HG03558 (cell line): ENCODE results near the gene DNAJC5.
"Not testable (repeated sequence)": the region's sequence is repeated elsewhere in the genome, so short reads cannot be mapped to it uniquely, and the experiment has no call there.

ENCODE experiments used
- ATAC-seq: cut with Tn5 transposase; IDR thresholded peaks from one replicate; pipeline ENCODE4 v1.9.1; 2021; ENCODE audit warnings: moderate number of reproducible peaks; ENCODE audit not compliant: unreplicated experiment; ENCODE audit errors: extremely low read depth

The DNAJC5 gene

GRCh38 chr20:63974402-63975200 is 79.7 kb downstream of the DNAJC5 start:
- ATAC-seq, result no peak

DNA sequence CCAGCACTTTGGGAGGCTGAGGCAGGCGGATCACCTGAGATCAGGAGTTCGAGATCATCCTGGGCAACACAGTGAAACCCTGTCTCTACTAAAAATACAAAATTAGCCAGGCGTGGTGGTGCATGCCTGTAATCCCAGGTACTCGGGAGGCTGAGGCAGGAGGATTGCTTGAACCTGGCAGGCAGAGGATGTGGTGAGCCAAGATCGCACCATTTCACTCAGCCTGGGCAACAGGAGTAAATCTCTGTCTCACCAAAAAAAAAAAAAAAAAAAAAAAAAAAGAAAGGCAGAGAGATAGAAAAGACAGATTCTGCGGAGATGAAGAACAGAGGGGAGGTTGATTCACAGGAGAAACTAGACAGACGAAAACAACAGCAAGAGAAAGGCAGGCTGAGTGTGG is 81.6 kb downstream of the DNAJC5 start:
- ATAC-seq, result not testable (repeated sequence)

GRCh38 chr20:63976980-63977738 is 82.2 kb downstream of the DNAJC5 start:
- ATAC-seq, result no peak

- no peak for ATAC-seq
These were observed 82.9 kb downstream of the DNAJC5 start for GRCh38 chr20:63977739-63978276.

DNA sequence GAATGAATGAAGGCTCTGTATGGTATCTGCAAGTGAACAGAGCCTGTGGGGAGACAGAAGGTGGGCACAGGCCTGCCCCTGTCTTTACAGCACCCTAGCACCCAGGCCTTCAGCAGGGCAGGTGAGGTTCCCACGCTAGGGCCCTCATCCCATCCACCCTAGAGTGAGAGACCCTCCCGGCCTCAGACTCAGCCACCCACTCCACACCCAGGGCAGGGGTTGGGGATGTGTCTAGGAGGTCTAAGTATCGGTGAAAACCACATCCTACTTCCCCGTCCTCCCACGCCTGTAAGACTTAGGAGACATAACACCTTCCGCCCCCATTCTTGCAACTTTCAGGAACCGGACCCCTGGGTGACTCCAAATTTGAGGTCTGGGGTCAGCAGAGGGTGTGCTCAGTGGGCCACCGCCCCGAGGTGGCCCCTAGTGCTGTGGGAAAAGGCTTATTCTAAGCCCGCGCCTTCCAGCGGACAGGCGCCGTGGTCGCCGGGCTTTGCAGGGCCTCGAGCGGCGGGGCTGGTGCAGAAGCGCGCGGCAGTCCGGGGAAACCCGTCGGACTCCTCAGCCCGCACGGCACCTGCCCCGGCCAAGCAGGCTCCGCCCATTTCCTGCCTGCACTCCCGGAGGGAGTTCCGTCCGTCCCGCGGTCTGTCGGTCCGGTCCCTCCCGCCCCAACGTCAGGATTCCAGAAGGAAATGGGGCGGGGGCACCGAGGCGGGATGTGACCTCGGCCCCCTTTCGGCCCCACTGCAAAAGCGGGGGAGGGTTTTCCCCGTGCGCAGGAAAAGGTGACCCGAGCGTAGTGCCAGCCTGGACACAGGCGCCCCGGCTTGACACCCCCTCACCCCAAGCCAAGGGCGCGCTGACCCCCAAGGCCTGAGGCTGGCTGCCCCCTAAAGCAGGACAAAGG is 83.6 kb downstream of the DNAJC5 start:
- ATAC-seq, result no peak

- ATAC-seq, result no peak
These were observed 84.3 kb downstream of the DNAJC5 start for GRCh38 chr20:63979229-63979556.

- no peak for ATAC-seq
These were observed 84.8 kb downstream of the DNAJC5 start, which contains the start of gene SAMD10 for GRCh38 chr20:63979557-63980316. Gene SAMD10 (minus strand): TSS chr20:63979642. CDS start chr20:63979467, 175 bp downstream.

DNA sequence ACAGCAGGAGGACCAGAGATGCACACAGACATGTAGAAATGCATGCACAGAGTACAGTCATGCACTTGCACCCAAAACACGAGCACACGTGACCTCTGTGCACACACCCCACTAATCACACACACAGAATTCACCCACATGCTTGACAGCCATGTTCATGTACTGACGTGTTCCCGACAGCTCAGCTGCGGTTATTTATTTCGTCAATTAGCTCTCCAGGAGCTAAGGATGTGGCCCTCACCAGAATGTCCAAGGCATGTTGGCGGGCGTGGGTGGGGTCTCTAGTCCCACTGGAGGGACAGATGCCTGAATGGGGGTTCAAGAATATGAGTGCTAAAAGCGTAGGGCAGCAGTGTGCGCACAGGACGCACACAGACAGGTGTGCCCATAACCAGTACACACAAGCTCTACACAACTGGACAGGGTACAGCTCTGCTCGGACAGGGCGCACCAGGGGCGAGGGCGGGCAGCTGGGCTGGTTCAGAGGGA is 85.4 kb downstream of the DNAJC5 start:
- no peak for ATAC-seq

DNA sequence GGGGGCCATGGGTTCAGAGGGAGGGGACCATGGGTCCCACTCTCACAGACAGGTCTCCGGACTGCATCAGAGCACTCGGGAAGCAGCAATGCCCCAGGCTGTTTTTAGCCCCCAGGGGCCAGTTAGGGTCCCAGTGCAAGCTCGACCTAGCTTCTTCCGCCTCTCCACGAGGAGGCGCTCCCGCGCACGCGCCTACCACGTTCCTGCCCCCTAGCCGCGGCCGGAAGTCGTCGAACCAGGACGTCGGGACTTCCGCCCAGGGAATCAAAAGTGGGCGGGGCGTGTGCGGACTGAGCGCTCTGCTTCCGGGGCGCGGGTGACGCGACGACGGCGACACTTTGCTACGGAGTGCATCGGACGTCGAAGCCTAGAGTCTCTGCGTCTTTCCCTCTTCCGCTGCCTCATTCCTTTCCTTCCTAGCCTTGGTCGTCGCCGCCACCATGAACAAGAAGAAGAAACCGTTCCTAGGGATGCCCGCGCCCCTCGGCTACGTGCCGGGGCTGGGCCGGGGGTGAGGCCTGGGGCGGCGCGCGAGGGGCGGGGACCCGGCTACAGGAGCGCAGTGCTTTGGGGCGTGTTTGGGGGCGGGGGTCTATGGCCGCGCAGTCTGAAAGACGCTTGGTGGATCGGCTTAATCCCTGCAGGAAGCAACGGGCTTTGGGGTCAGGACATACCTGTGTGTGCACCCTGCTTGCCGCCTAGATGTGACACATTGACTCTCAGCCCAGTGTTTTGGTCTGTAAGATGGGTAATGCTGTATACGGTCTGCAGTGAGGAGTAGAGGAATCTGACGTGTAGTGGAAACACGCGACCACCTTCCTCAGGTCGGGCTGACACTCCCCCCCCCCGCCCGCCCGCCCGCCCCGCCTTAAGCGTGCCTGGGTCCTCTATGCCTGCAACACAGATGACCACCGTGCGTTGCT is 86.1 kb downstream of the DNAJC5 start, which contains the start of gene PRPF6:
TSS of gene PRPF6 (plus strand) at position 327 of the 923 bp plus-strand sequence. CDS start at position 441, 114 bp downstream.
- ATAC-seq, result no peak

- no peak for ATAC-seq
These were observed 88.0 kb downstream of the DNAJC5 start for GRCh38 chr20:63982937-63983336.
